MM.1S (cell line): Measurements from ENCODE around the gene MALL.

Experiments
- DNase-seq: peaks from one replicate; pipeline ENCODE4 v3.0.0-alpha.2; 2015
- H2AFZ ChIP-seq: fragments of 300-600 bp; sonication (generic); 2 replicates; pipeline ENCODE4 v1.6.0; 2016; ENCODE audit warnings: antibody characterized with exemption, low read length
- H3F3A ChIP-seq: fragments of 300-600 bp; sonication (generic); 2 replicates; pipeline ENCODE4 v1.6.1; 2016; ENCODE audit warnings: mild to moderate bottlenecking, antibody characterized with exemption, low read length, moderate library complexity, mixed read lengths; ENCODE audit not compliant: insufficient read depth
- H3K27ac ChIP-seq: fragments of 300-600 bp; sonication (generic); 2 replicates; pipeline ENCODE4 v1.5.1; 2016; ENCODE audit warnings: mild to moderate bottlenecking, low read length
- H3K27me3 ChIP-seq: fragments of 300-600 bp; sonication (generic); replicated peaks from 2 replicates; pipeline ENCODE4 v1.6.0; 2016; ENCODE audit warnings: low read length; ENCODE audit not compliant: insufficient read depth
- H3K36me3 ChIP-seq: fragments of 300-600 bp; sonication (generic); replicated peaks from 2 replicates; pipeline ENCODE4 v1.6.1; 2016; ENCODE audit warnings: mild to moderate bottlenecking, low read length, mixed read lengths; ENCODE audit not compliant: insufficient read depth
- H3K4me1 ChIP-seq: fragments of 300-600 bp; sonication (generic); 2 replicates; pipeline ENCODE4 v1.6.1; 2016; ENCODE audit warnings: low read length, mixed read lengths
- H3K4me2 ChIP-seq: fragments of 300-600 bp; sonication (generic); 2 replicates; pipeline ENCODE4 v1.6.0; 2016; ENCODE audit warnings: low read depth, low read length
- H3K4me3 ChIP-seq: fragments of 300-600 bp; sonication (generic); 2 replicates; pipeline ENCODE4 v1.5.1; 2016; ENCODE audit warnings: low read length, mixed read lengths
- H3K79me2 ChIP-seq: fragments of 300-600 bp; sonication (generic); 2 replicates; pipeline ENCODE4 v1.6.1; 2016; ENCODE audit warnings: mixed run types, low read length, mixed read lengths
- H3K9ac ChIP-seq: fragments of 300-600 bp; sonication (generic); 2 replicates; pipeline ENCODE4 v1.6.1; 2016; ENCODE audit warnings: low read length, mixed read lengths
- H3K9me2 ChIP-seq: fragments of 300-600 bp; sonication (generic); replicated peaks from 2 replicates; pipeline ENCODE4 v1.6.1; 2016; ENCODE audit warnings: mild to moderate bottlenecking, low read length, mixed read lengths; ENCODE audit not compliant: insufficient read depth
- H3K9me3 ChIP-seq: fragments of 300-600 bp; sonication (generic); replicated peaks from 2 replicates; pipeline ENCODE4 v1.6.1; 2016; ENCODE audit warnings: mild to moderate bottlenecking, low read length, mixed read lengths; ENCODE audit not compliant: insufficient read depth
- H4K20me1 ChIP-seq: fragments of 300-600 bp; sonication (generic); 2 replicates; pipeline ENCODE4 v1.6.1; 2016; ENCODE audit warnings: mild to moderate bottlenecking, low read length, moderate library complexity, mixed read lengths; ENCODE audit not compliant: insufficient read depth
- EZH2 ChIP-seq: fragments of 300-600 bp; sonication (generic); optimal IDR thresholded peaks from 2 replicates; pipeline ENCODE3; 2017; ENCODE audit warnings: low read depth, mild to moderate bottlenecking, antibody characterized with exemption, low read length, mixed read lengths
- EZH2phosphoT487 ChIP-seq: fragments of 300-600 bp; sonication (generic); IDR thresholded peaks from 2 replicates; pipeline ENCODE4 v1.6.1; 2018; ENCODE audit warnings: antibody characterized with exemption, low read length
- TF ChIP-seq, protein P1 (sequence below): fragments of 300-600 bp; sonication (generic); IDR thresholded peaks from 2 replicates; pipeline ENCODE4 v1.5.1; 2016; ENCODE audit warnings: antibody characterized with exemption, low read length, mixed read lengths

The MALL gene

DNA sequence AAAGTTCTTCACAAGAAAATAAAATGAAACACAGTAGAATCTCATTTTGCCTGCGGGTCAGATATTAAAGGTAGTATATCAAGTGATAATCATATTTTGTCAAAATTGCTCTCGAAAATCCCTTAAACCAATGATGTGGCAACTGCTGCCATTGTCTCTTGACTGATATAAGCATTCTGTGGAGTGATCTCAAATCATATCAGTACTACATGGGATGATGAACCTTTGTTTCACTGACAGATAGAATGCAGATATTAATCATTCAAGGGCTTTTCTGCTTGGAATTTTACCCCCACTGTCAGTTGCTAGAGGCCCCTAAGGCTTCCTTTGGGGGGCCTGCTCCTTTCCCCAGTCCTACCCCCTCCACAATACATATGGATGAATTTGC is 31.3 kb upstream of the MALL start:
- Histone ChIP-seq H3K27ac (no peak overlapping the region), H3K27me3 (no peaks in the 10 kb centered on the region), H4K20me1 (no peaks in the 10 kb centered on the region), H2AFZ (no peak overlapping the region), H3K9me2 (no peaks in the 10 kb centered on the region), H3K9me3 (no peaks in the 10 kb centered on the region), H3K4me3 (no peak overlapping the region), H3K9ac (no peak overlapping the region), H3K79me2 (no peaks in the 10 kb centered on the region), H3K4me1 (no peaks in the 10 kb centered on the region), H3K36me3 (no peaks in the 10 kb centered on the region), H3K4me2 (no peak overlapping the region), H3F3A (no peaks in the 10 kb centered on the region)
- TF ChIP-seq EZH2 (no peak), EZH2phosphoT487 (no peak)
- TF ChIP-seq, protein P1, sequence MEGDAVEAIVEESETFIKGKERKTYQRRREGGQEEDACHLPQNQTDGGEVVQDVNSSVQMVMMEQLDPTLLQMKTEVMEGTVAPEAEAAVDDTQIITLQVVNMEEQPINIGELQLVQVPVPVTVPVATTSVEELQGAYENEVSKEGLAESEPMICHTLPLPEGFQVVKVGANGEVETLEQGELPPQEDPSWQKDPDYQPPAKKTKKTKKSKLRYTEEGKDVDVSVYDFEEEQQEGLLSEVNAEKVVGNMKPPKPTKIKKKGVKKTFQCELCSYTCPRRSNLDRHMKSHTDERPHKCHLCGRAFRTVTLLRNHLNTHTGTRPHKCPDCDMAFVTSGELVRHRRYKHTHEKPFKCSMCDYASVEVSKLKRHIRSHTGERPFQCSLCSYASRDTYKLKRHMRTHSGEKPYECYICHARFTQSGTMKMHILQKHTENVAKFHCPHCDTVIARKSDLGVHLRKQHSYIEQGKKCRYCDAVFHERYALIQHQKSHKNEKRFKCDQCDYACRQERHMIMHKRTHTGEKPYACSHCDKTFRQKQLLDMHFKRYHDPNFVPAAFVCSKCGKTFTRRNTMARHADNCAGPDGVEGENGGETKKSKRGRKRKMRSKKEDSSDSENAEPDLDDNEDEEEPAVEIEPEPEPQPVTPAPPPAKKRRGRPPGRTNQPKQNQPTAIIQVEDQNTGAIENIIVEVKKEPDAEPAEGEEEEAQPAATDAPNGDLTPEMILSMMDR, result no peak
- no peak for DNase-seq

DNA sequence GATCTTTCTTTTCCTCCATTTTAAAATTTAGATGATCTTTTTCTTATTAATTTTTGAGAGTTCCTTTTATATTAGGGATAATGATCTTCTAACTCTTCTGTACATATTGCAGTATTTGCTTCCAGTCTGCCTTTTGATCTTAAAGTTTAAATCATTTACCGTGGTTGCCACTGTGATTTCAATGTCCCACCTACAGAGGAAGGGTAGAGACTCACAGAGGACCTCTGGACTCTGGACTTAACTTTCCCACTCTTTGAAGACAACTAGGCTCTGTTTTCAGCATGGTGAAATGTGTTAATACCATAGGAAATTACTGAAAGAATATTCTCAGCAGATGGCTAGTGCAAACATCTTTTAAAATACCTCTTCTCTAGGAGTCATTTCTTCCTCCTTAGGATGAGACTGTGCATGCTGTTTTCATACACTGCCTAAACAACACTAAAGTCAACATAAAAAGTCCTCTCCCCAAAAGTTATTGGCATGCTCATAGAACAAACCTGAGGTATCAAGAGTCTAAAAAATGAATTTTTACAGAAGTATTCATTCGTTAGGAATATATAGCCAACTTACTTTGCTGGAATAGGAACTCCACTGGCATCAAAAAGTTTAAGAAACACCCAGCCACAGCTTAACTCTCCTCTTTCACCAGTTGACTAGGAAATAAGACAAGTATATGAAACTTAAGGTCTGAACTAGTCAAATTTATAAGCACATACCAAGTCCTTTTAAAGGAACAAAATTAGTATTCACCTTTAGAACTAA is 30.7 kb upstream of the MALL start:
- no peak for TF ChIP-seq EZH2phosphoT487
- no peak for TF ChIP-seq EZH2
- TF ChIP-seq, protein P1, result no peak
- Histone ChIP-seq H3K9ac (no peak overlapping the region), H3K36me3 (no peaks in the 10 kb centered on the region), H3K4me1 (no peaks in the 10 kb centered on the region), H3F3A (no peaks in the 10 kb centered on the region), H3K9me2 (no peaks in the 10 kb centered on the region), H3K9me3 (no peaks in the 10 kb centered on the region), H3K4me2 (no peak overlapping the region), H2AFZ (no peak overlapping the region), H3K79me2 (no peaks in the 10 kb centered on the region), H4K20me1 (no peaks in the 10 kb centered on the region), H3K4me3 (no peak overlapping the region), H3K27me3 (no peaks in the 10 kb centered on the region), H3K27ac (no peak overlapping the region)
- DNase-seq, result no peak

DNA sequence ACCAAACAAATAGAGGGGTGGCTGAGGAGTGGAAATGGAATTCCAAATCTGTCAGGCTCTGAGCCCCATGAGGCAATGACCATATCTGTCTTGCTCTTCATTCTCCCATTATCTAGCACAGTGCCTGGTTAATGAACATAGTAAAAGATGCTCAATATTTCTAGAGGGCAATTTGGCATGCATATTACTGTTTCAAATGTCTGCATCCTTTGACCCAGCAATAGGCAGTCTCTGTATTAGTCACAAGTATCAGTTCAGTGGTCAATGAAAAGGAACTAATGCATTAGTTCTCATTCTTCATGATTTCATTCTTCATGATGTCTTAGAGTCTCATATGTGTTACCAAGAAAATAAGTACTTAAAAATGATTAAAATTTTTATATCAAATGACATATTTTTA is 28.4 kb upstream of the MALL start:
- Histone ChIP-seq H3K79me2 (no peaks in the 10 kb centered on the region), H3K9me3 (no peaks in the 10 kb centered on the region), H4K20me1 (no peaks in the 10 kb centered on the region), H3K36me3 (no peaks in the 10 kb centered on the region), H3K9me2 (no peaks in the 10 kb centered on the region), H3K4me2 (no peak overlapping the region), H3F3A (no peaks in the 10 kb centered on the region), H3K9ac (no peak overlapping the region), H3K4me3 (no peak overlapping the region), H3K4me1 (no peaks in the 10 kb centered on the region), H2AFZ (no peak overlapping the region), H3K27ac (no peak overlapping the region), H3K27me3 (no peaks in the 10 kb centered on the region)
- TF ChIP-seq EZH2phosphoT487, result no peak
- TF ChIP-seq, protein P1, result no peak
- no peak for TF ChIP-seq EZH2
- no peak for DNase-seq
